ENCODE results near the gene TENM4.

The TENM4 gene

DNA sequence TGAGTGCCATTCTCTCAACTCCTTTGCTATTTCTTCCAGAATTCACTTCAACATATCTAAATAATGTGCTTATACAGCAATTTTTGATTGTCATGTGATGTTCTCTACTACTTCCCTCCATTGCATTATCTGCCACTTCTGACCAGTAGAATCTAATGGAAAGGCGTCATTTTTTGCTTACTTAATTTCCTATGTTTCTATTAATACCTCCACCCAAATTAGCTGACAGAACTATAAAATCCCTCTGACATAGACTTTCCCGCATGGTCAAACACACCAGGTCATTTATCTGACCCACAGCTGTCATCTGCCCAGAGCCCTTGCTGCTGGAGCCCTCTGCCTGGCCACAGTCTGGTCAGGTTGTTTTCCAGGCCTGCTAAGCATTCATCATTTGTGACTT lies 607.6 kb downstream of the TENM4 start:
- H3K4me3 ChIP-seq (ENCODE audit: low read depth in 1 of 2, low read length in 2 of 2) = no peak overlapping the region
- H3K27ac ChIP-seq (ENCODE audit: low read length) = no peak overlapping the region
- TF ChIP-seq EZH2 (IDR thresholded peaks at IDR 0.05; ENCODE audit: borderline replicate concordance, low read depth, low read length, severe bottlenecking) = no peak
- H3K9ac ChIP-seq (ENCODE audit: low read depth, low read length) = no peak overlapping the region
- DNase-seq (no peak), ATAC-seq (ENCODE audit: insufficient read depth, low read depth) (no peak)
- no peak overlapping the region for H2AFZ ChIP-seq (ENCODE audit: low read depth, low read length)
- H3K27me3 ChIP-seq (ENCODE audit: insufficient read depth, low read length, poor library complexity) = peaks cover 20% of the 10 kb centered on the region
- H3K4me1 ChIP-seq (ENCODE audit: insufficient read depth, low read length) = no peaks in the 10 kb centered on the region
- no peak overlapping the region for H3K4me2 ChIP-seq (ENCODE audit: insufficient read depth, low read length)
- H3K79me2 ChIP-seq (ENCODE audit: insufficient read depth, low read length) = no peaks in the 10 kb centered on the region
- H3K9me3 ChIP-seq (ENCODE audit: insufficient read depth, low read length, severe bottlenecking) = no peaks in the 10 kb centered on the region
- no peaks in the 10 kb centered on the region for H3K36me3 ChIP-seq (ENCODE audit: insufficient read depth, low read length)
- no peaks in the 10 kb centered on the region for H4K20me1 ChIP-seq (ENCODE audit: insufficient read depth, low read length)

DNA sequence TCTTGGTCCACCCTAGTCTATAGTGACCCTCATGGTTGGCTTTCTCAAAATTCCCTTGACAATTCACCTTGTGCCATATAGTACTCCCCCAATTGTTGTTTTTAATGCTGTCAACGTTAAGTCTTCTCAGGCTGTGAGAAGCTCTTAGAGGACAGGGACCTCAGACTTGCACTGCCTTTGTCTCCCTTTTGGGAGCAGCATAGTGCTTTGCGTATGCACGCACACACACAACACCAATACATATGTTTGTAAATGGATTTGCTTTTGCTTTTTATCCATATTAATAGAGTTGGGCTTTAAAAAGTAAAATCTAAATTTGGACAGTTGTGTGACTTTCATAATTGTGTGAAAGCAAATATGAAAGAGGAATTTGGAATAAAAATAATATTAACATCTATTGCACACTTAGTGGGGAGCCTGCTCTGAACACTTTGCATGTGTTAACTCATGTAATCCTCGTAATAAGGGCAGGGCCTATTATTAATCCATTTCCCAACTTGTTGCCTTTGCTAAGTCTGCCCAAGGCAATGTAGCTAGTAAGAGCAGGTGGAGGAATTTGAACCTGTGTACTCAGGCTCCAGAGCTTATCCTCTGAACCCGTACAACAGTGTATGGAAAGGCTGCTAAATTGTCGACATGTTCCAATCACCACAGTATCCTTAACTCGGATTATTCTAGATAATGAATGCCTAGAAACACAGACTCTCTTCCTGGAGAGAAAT lies 608.4 kb downstream of the TENM4 start:
- no peaks in the 10 kb centered on the region for H3K4me1 ChIP-seq (ENCODE audit: insufficient read depth, low read length)
- no peak overlapping the region for H3K9ac ChIP-seq (ENCODE audit: low read depth, low read length)
- H3K9me3 ChIP-seq (ENCODE audit: insufficient read depth, low read length, severe bottlenecking) = no peaks in the 10 kb centered on the region
- H2AFZ ChIP-seq (ENCODE audit: low read depth, low read length) = no peak overlapping the region
- TF ChIP-seq, protein P1, sequence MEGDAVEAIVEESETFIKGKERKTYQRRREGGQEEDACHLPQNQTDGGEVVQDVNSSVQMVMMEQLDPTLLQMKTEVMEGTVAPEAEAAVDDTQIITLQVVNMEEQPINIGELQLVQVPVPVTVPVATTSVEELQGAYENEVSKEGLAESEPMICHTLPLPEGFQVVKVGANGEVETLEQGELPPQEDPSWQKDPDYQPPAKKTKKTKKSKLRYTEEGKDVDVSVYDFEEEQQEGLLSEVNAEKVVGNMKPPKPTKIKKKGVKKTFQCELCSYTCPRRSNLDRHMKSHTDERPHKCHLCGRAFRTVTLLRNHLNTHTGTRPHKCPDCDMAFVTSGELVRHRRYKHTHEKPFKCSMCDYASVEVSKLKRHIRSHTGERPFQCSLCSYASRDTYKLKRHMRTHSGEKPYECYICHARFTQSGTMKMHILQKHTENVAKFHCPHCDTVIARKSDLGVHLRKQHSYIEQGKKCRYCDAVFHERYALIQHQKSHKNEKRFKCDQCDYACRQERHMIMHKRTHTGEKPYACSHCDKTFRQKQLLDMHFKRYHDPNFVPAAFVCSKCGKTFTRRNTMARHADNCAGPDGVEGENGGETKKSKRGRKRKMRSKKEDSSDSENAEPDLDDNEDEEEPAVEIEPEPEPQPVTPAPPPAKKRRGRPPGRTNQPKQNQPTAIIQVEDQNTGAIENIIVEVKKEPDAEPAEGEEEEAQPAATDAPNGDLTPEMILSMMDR (IDR thresholded peaks at IDR 0.05; ENCODE audit: borderline replicate concordance, extremely low read depth, low read length, poor library complexity, severe bottlenecking) = peak; percentile 34
- no peak for TF ChIP-seq EZH2 (IDR thresholded peaks at IDR 0.05; ENCODE audit: borderline replicate concordance, low read depth, low read length, severe bottlenecking)
- H3K36me3 ChIP-seq (ENCODE audit: insufficient read depth, low read length) = no peaks in the 10 kb centered on the region
- ATAC-seq (ENCODE audit: insufficient read depth, low read depth) (no peak), DNase-seq (no peak)
- H3K27ac ChIP-seq (ENCODE audit: low read length) = no peak overlapping the region
- peaks cover 15% of the 10 kb centered on the region for H3K27me3 ChIP-seq (ENCODE audit: insufficient read depth, low read length, poor library complexity)
- H3K4me2 ChIP-seq (ENCODE audit: insufficient read depth, low read length) = no peak overlapping the region
- H3K79me2 ChIP-seq (ENCODE audit: insufficient read depth, low read length) = no peaks in the 10 kb centered on the region
- no peaks in the 10 kb centered on the region for H4K20me1 ChIP-seq (ENCODE audit: insufficient read depth, low read length)
- H3K4me3 ChIP-seq (ENCODE audit: low read depth in 1 of 2, low read length in 2 of 2) = no peak overlapping the region

DNA sequence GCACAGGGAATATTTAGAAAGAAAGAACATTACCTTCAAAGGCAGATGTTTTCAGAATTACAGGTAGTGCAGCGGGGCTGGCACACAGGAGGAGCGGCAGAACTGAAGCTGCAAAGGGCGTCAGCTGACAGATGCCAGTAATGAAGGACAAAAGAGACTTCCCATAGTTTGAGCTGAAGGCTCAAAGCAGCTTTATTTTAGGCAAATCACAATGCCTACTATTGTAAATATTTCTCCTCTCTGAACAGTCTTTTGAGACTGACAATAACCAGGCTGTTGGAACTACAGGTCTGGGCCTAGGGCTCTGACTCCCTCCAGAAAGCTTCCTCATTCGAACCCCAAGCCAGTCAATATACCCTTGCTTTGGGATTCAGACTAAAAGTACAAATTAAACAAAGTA lies 609.3 kb downstream of the TENM4 start:
- H3K36me3 ChIP-seq (ENCODE audit: insufficient read depth, low read length) = no peaks in the 10 kb centered on the region
- H3K9me3 ChIP-seq (ENCODE audit: insufficient read depth, low read length, severe bottlenecking) = no peaks in the 10 kb centered on the region
- H3K27ac ChIP-seq (ENCODE audit: low read length) = no peak overlapping the region
- H4K20me1 ChIP-seq (ENCODE audit: insufficient read depth, low read length) = no peaks in the 10 kb centered on the region
- TF ChIP-seq EZH2 (IDR thresholded peaks at IDR 0.05; ENCODE audit: borderline replicate concordance, low read depth, low read length, severe bottlenecking) = no peak
- TF ChIP-seq, protein P1 (IDR thresholded peaks at IDR 0.05; ENCODE audit: borderline replicate concordance, extremely low read depth, low read length, poor library complexity, severe bottlenecking) = no peak
- no peak overlapping the region for H2AFZ ChIP-seq (ENCODE audit: low read depth, low read length)
- DNase-seq (no peak), ATAC-seq (ENCODE audit: insufficient read depth, low read depth) (no peak)
- H3K4me2 ChIP-seq (ENCODE audit: insufficient read depth, low read length) = no peak overlapping the region
- H3K4me1 ChIP-seq (ENCODE audit: insufficient read depth, low read length) = no peaks in the 10 kb centered on the region
- no peak overlapping the region for H3K9ac ChIP-seq (ENCODE audit: low read depth, low read length)
- H3K27me3 ChIP-seq (ENCODE audit: insufficient read depth, low read length, poor library complexity) = peaks cover 15% of the 10 kb centered on the region
- H3K79me2 ChIP-seq (ENCODE audit: insufficient read depth, low read length) = no peaks in the 10 kb centered on the region
- no peak overlapping the region for H3K4me3 ChIP-seq (ENCODE audit: low read depth in 1 of 2, low read length in 2 of 2)

DNA sequence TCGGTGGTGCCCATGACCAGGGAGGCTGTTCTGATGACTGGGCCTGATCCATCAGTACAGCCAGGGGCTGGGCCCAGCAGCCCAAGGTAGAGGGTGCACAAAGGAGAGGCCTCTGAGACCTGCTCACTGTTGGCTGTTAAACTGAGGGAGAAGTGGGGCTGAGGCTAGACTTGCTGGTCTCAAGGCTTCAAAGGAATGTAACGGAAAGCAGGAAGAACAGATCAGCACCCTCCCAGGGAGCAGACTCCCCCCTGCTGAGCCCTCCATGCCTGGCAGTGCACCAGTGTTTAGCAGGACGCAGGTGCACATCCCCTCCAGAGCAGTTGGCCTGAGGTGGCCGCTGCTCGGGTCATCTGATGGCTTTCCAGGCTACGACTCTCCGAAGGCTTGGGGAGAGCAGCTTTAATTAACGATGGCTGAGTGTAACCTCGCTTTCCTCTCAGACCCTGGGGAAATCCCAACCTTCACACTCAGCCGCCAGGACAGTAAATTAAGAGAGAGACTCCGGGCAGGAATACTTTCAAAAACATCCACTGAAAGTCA lies 610.5 kb downstream of the TENM4 start:
- Histone ChIP-seq H3K4me3 (ENCODE audit: low read depth in 1 of 2, low read length in 2 of 2) (no peak overlapping the region), H3K4me2 (ENCODE audit: insufficient read depth, low read length) (no peak overlapping the region), H3K9ac (ENCODE audit: low read depth, low read length) (no peak overlapping the region), H3K9me3 (ENCODE audit: insufficient read depth, low read length, severe bottlenecking) (no peaks in the 10 kb centered on the region), H3K36me3 (ENCODE audit: insufficient read depth, low read length) (no peaks in the 10 kb centered on the region), H3K27ac (ENCODE audit: low read length) (no peak overlapping the region), H2AFZ (ENCODE audit: low read depth, low read length) (no peak overlapping the region), H4K20me1 (ENCODE audit: insufficient read depth, low read length) (no peaks in the 10 kb centered on the region), H3K4me1 (ENCODE audit: insufficient read depth, low read length) (no peaks in the 10 kb centered on the region), H3K27me3 (ENCODE audit: insufficient read depth, low read length, poor library complexity) (peaks cover 9% of the 10 kb centered on the region), H3K79me2 (ENCODE audit: insufficient read depth, low read length) (no peaks in the 10 kb centered on the region)
- no peak for TF ChIP-seq EZH2 (IDR thresholded peaks at IDR 0.05; ENCODE audit: borderline replicate concordance, low read depth, low read length, severe bottlenecking)
- TF ChIP-seq, protein P1 (IDR thresholded peaks at IDR 0.05; ENCODE audit: borderline replicate concordance, extremely low read depth, low read length, poor library complexity, severe bottlenecking) = no peak
- ATAC-seq (ENCODE audit: insufficient read depth, low read depth) (no peak), DNase-seq (no peak)

Data from DND-41 (cell line).